Stimulated activated CD4-positive, alpha-beta T cell treated with anti-CD3 and anti-CD28 coated beads, Interleukin-1b, Interleukin-23, amount 100 ng/mL, for 1 hour (primary cell): ENCODE data around the gene AIFM1.
A peak's percentile ranks its signal among the peaks of the same experiment; 100 is the strongest.
"Not testable (repeated sequence)": the region's sequence is repeated elsewhere in the genome, so short reads cannot be mapped to it uniquely, and the experiment has no call there.

Experiments used
- DNase-seq, 2 donors: peaks; one replicate each; pipeline ENCODE4 v3.0.0-alpha.2; 2020; ENCODE audit warnings: low read depth in 2 of 2

The AIFM1 gene

GRCh38 chrX:130119312-130119898 lies 46.2 kb downstream of the AIFM1 start:
- DNase-seq = no peak

DNA sequence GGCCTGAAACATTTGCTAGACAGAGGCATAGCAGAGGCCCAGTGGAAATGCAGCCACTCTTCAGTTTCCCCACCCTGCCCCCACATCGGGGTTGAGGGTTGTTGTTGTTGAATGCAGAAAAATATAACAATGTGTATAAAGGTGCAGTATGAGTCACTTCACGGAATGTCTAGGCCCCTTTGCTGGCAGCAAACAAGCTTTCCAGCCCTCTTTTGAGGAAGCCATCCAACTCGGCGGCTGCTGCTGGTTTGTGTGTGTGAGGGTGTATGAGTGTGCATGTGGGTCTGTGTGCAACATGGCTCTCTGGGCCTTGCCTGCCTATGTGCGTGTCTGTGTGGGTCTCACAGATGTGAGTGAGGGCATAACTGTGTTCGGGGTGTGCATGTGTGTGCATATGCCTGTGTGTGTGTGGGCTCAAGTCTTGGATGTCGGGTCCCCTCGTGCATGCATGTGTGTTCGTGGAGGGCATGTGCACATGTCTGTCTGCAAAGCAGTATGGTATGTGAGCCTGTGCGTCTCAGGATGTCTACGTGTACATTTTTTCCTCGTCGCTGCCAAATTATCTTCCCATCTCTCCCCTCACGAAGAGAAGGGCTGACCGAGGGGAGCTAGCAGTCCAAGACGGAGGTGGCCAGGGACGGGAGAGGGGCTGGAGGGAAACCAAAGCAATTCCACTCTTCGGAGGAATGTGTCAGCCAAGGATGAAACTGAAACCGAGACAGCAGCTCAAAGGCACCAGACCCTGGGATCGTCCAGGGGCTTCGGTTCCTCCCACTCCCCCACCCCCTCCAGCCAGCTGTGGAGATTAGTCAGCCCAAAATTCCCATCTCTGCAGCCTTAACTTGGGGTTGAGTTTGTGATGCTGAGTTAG lies 47.0 kb downstream of the AIFM1 start:
- no peak for DNase-seq

GRCh38 chrX:130117166-130117565 lies 48.5 kb downstream of the AIFM1 start:
- no peak for DNase-seq

DNA sequence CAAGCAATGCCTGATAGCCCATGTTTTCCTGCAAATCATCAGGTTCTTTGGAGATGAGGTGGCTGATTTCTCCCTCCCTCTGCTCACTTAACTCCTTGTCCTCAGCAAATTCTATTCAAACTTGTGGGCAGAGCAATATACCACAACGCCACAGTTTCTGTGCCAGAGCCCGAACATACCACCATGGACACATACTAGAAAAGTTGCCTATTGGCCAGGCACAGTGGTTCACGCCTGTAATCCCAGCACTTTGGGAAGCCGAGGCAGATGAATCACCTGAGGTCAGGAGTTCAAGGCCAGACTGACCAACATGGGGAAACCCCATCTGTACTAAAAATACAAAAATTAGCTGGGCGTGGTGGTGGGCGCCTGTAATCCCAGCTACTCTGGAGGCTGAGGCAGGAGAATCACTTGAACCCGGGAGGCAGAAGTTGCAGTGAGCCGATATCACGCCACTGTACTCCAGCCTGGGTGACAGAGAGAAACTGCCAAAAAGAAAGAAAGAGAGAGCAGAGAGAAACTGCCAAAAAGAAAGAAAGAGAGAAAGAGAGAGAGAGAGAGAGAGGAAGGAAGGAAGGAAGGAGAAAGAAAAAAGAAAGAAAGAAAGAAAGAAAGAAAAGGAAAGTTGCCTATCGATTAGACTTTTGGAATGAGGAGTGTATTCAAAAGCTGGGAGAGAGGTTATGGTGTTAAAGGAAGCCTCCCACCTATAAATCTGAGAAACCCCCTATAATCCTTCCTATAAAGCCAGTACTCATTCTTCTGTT lies 50.3 kb downstream of the AIFM1 start:
- not testable (repeated sequence) for DNase-seq

- no peak for DNase-seq
These were observed 51.5 kb downstream of the AIFM1 start for GRCh38 chrX:130114141-130114588.

- no peak for DNase-seq
These were observed 54.2 kb downstream of the AIFM1 start for GRCh38 chrX:130111220-130112154.

DNA sequence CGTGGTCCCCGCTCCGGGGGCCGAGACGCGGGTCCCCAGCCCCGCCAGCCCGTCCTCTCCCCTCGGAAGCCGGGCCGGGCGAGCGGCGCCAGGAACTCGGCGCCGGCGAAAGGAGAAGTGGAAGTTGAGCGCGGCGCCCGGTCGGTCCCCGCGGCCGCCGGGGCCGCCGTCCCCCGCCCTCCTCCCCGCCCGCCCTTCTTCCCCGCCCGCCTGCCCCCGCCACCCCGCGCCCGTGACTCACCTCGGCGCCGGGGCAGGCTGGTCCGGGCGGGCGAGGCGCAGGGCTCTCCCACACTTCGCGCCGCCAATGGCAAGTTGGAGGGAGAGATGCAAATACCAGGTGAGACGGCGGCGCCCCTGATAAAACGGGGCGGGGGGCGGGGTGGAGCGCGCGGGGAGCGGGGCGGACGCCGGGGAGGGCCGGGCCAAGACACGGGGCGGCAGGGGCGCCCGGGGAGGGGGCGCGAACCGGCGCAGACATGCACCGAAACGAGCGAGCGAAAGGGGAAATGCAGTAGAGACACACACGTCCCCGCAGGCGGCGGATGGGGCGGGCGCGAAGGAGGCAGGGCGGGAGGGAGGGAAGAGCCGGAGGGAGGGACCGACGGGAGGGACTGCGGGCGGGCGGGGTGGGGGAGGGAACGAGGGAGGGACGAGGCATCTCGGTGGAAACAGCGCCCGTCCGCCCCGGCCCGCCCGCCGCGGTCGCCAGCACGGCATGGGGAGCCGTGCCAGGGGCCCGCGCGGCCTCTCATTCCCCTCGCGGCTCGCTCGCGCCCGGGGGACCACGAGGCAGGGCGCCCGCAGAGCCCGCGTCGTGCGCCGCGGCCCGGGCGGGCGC lies 55.0 kb downstream of the AIFM1 start, which contains the start of gene ELF4:
Gene ELF4 (minus strand): TSS at position 119 of the 841 bp plus-strand sequence. CDS start 29,167 bp downstream, outside the sequence.
- peak; percentile 15 to 28 for DNase-seq

- DNase-seq = no peak
These were observed 55.9 kb downstream of the AIFM1 start for GRCh38 chrX:130109429-130110378.

- no peak for DNase-seq
These were observed 56.8 kb downstream of the AIFM1 start for GRCh38 chrX:130108647-130109428.

- no peak for DNase-seq
These were observed 59.6 kb downstream of the AIFM1 start for GRCh38 chrX:130106071-130106470.

DNA sequence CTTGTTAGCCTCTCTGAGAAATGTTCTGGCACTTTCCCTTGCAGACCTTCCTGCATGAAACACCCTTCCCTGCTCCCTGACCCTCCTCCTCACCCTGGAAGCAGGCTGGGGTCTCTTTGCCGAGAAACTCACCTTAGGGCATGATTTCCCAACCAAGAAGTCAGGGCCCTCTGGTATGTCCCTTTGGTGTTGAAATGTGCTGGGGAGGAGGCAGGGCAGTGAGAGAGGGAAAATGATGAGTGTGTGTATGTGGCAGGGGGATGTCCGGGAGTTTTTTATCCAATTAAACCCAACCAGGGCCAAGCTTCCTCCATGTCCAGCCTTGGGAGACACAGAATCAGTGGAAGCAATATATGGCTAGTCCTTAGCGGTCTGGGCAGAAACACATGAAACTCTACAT lies 60.4 kb downstream of the AIFM1 start:
- no peak for DNase-seq

DNA sequence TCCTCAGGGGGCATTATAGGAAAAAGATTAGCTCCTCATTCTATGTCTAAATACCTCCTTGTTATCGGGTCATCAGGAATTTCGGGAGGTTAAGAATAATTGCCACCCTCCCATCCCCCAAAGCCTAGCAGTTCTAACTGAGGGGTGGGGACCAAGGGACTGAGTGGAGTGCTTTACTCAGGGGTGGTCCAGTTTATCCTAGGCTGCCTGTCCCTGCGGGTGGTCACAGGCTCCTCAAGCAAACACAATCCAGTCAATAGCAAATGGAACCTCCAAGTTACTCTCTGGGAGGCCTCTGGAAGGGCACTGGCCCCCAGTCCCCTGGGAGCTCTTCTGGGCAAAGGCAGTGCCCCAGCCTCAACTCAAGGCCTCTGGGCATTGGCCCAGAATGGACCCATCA lies 62.0 kb downstream of the AIFM1 start:
- DNase-seq = no peak

DNA sequence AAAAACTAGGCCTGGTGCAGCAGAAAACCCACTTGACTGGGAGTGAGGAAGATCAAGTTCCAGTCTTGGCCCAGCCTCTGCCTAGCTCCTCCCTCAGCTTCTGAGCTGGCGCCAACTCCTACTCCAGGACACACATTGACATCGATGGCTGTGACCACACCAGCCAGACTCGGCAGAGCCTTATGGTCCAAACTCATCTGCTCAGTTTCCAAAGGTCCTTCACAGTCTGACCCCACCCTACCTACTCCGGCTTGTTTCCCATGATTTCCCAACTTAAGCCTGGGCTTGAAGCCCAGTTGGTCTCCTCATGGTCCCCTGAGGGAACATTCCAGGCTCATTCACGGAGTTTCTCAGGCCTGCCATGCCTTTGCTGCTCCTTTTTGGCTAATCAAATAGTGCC lies 65.5 kb downstream of the AIFM1 start:
- no peak for DNase-seq

- no peak for DNase-seq
These were observed 67.5 kb downstream of the AIFM1 start for GRCh38 chrX:130098210-130098552.

DNA sequence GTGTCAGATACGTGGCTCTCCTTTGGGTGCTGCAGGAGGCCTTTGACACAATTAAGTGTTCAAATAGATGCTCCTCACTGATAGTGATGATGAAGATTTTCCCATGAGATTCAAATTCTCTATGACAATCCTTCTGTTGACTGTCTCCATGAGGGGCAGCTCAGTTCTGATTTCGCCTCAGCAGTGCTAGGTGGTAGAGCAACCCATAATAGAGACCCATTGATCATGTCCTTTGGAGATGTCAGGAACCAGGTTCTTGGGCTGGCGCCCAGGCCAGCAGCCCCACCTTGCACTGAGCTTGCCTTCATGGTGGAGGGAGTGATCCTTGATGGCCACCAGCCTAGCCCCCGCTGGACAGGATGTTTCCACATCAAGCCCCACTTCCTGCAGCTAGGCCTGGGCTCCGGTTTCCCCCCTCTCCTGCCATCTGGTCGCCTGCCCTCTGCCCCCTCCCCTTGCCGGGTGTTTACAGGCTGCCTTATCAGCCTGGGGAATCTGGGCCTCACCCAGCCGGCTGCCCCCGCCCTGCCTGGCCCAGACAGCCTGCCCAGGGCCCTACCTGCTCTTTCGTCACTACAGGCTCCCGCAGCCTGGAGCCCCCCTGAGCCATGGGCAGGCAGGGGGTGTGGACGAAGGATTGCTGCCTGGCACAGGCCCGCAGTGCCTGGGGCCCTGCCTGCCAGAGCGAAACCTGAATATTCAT lies 68.0 kb downstream of the AIFM1 start:
- no peak for DNase-seq

DNA sequence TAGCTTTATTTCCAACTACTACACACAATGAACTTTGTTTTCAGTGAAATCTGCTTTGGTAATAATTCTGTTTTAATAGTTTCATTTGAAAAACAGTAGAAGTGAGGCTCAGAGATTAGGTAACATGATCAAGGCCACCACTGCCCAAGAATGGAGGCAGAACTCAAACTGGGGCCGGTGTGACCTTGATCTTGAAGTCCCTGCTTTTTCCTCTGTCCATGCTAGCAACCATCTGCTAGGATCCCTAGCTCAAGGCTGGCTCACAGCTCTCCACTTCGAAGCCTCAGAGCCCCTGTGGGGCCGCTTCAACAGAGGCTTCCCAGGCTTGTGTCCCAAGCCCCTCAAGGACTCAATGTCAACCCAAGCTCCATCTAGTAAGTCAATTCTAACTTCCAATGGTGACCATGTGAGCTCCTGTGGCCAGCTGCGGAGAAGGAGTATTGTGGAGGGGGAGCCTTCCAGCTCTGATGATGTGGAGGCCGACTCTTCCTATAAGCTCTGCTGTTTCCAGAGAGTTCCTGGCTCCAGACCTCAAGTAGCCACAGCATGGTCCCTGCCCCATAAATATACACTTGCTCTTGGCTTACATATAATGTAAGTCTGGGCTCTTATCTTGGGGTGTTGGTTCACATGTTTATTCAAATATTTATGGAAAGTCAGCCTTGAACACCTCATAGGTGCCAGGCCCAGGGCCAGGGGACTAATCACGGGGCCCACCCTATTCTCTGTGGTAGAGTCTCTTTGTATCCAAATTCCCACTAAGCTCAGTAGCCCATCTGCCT lies 70.2 kb downstream of the AIFM1 start:
- no peak for DNase-seq

- DNase-seq = no peak
These were observed 70.9 kb downstream of the AIFM1 start for GRCh38 chrX:130094696-130095095.
